ENCODE data around the gene ISM1.

ISM1 gene

GRCh38 chr20:13220904-13221297 is at the start of gene ISM1:
ISM1 (plus strand) TSS chr20:13221274; CDS start chr20:13221777, 503 bp downstream.
- DNase-seq (ENCODE audit: low read depth) = no peak

- DNase-seq (ENCODE audit: low read depth) = no peak
Observed at GRCh38 chr20:13173201-13173600, 47.9 kb upstream of the ISM1 start.

GRCh38 chr20:13174402-13174801 is 46.7 kb upstream of the ISM1 start:
- no peak for DNase-seq (ENCODE audit: low read depth)

- DNase-seq (ENCODE audit: low read depth) = no peak
Observed at GRCh38 chr20:13180986-13181889, 39.8 kb upstream of the ISM1 start.

- no peak for DNase-seq (ENCODE audit: low read depth)
Observed at GRCh38 chr20:13183005-13183404, 38.1 kb upstream of the ISM1 start.

GRCh38 chr20:13186043-13186774 is 34.9 kb upstream of the ISM1 start:
- DNase-seq (ENCODE audit: low read depth) = no peak

GRCh38 chr20:13187899-13188298 is 33.2 kb upstream of the ISM1 start:
- DNase-seq (ENCODE audit: low read depth) = no peak

- no peak for DNase-seq (ENCODE audit: low read depth)
Observed at GRCh38 chr20:13199279-13199678, 21.8 kb upstream of the ISM1 start.

- DNase-seq (ENCODE audit: low read depth) = no peak
Observed at GRCh38 chr20:13200767-13201500, 20.1 kb upstream of the ISM1 start.

GRCh38 chr20:13202565-13202964 is 18.5 kb upstream of the ISM1 start:
- no peak for DNase-seq (ENCODE audit: low read depth)

GRCh38 chr20:13205425-13205824 is 15.6 kb upstream of the ISM1 start:
- DNase-seq (ENCODE audit: low read depth) = no peak

- DNase-seq (ENCODE audit: low read depth) = no peak
Observed at GRCh38 chr20:13205848-13206434, 15.1 kb upstream of the ISM1 start.

- no peak for DNase-seq (ENCODE audit: low read depth)
Observed at GRCh38 chr20:13207016-13207415, 14.1 kb upstream of the ISM1 start.

- no peak for DNase-seq (ENCODE audit: low read depth)
Observed at GRCh38 chr20:13211956-13212618, 9.0 kb upstream of the ISM1 start.

- no peak for DNase-seq (ENCODE audit: low read depth)
Observed at GRCh38 chr20:13212750-13213149, 8.3 kb upstream of the ISM1 start.

- DNase-seq (ENCODE audit: low read depth) = no peak
Observed at GRCh38 chr20:13213335-13213734, 7.7 kb upstream of the ISM1 start.

GRCh38 chr20:13216533-13216932 is 4.5 kb upstream of the ISM1 start:
- DNase-seq (ENCODE audit: low read depth) = no peak

- DNase-seq (ENCODE audit: low read depth) = no peak
Observed at GRCh38 chr20:13219327-13220193, 1.5 kb upstream of the ISM1 start.

- DNase-seq (ENCODE audit: low read depth) = no peak
Observed at GRCh38 chr20:13220194-13220903, 725 bp upstream of the ISM1 start.

- DNase-seq (ENCODE audit: low read depth) = no peak
Observed at GRCh38 chr20:13221313-13221672, 219 bp downstream of the ISM1 start.

Data from stimulated activated CD8-positive, alpha-beta memory T cell treated with anti-CD3 and anti-CD28 coated beads, Interleukin-12 subunit alpha, Interleukin-12 subunit beta, amount 100 ng/mL, for 4 hours (primary cell).